Measurements from ENCODE around the gene TPRG1. TPM values are rescaled to one million over a fixed set of nuclear protein-coding genes. Genes with fewer than 3 reads are reported as not detected.

The TPRG1 gene
- total RNA-seq, 1 experiment from 2014 or later: 0.55 TPM

GRCh38 chr3:189309400-189309975 lies 137.7 kb downstream of the TPRG1 start:
- CTCF ChIA-PET: no interaction called here
- H3K4me1 Mint-ChIP-seq: peaks cover 30% of the 10 kb centered on the region
- no peak overlapping the region for H3K27ac Mint-ChIP-seq
- H3K9me3 Mint-ChIP-seq: no peaks in the 10 kb centered on the region
- TF ChIP-seq ZNF232 (CRISPR knock-in tag; IDR thresholded peaks at IDR 0.05) (no peak), ZNF671 (CRISPR knock-in tag; IDR thresholded peaks at IDR 0.05) (no peak), SOX15 (CRISPR knock-in tag; IDR thresholded peaks at IDR 0.05) (no peak), ZNF219 (CRISPR knock-in tag; IDR thresholded peaks at IDR 0.05; ENCODE audit: borderline replicate concordance) (no peak), JUN (CRISPR knock-in tag; IDR thresholded peaks at IDR 0.05) (no peak), ZNF416 (CRISPR knock-in tag; IDR thresholded peaks at IDR 0.05) (no peak), CDX4 (CRISPR knock-in tag; IDR thresholded peaks at IDR 0.05; ENCODE audit: borderline replicate concordance) (no peak), GTF2I (CRISPR knock-in tag; conservative IDR thresholded peaks at IDR 0.05) (no peak), GABPB1 (CRISPR knock-in tag; IDR thresholded peaks at IDR 0.05) (no peak), IRF1 (CRISPR knock-in tag; IDR thresholded peaks at IDR 0.05) (no peak), CBFB (CRISPR knock-in tag; IDR thresholded peaks at IDR 0.05; ENCODE audit: low read depth) (no peak), RORB (CRISPR knock-in tag; IDR thresholded peaks at IDR 0.05) (no peak), ZNF532 (CRISPR knock-in tag; IDR thresholded peaks at IDR 0.05; ENCODE audit: borderline replicate concordance) (no peak), FOXJ3 (CRISPR knock-in tag; IDR thresholded peaks at IDR 0.05; ENCODE audit: borderline replicate concordance) (no peak), IRF2 (CRISPR knock-in tag; IDR thresholded peaks at IDR 0.05; ENCODE audit: borderline replicate concordance, low read depth) (no peak), ZNF138 (CRISPR knock-in tag; conservative IDR thresholded peaks at IDR 0.05) (no peak)
- POLR2A ChIA-PET: no interaction called here
- no peak overlapping the region for H3K4me3 Mint-ChIP-seq
- H3K36me3 Mint-ChIP-seq: no peaks in the 10 kb centered on the region
- no peaks in the 10 kb centered on the region for H3K27me3 Mint-ChIP-seq (ENCODE audit: low read depth)
- DNase-seq (ENCODE audit: low spot score) (no peak), ATAC-seq (no peak)

GRCh38 chr3:189311521-189311920 lies 139.8 kb downstream of the TPRG1 start:
- Mint-ChIP-seq H3K27me3 (ENCODE audit: low read depth) (no peaks in the 10 kb centered on the region), H3K36me3 (no peaks in the 10 kb centered on the region), H3K9me3 (no peaks in the 10 kb centered on the region), H3K4me1 (peaks cover 27% of the 10 kb centered on the region), H3K4me3 (no peak overlapping the region), H3K27ac (peak overlapping the region; percentile 1; the same call in 1 of the 2 replicates)
- ATAC-seq (no peak), DNase-seq (ENCODE audit: low spot score) (no peak)
- ChIA-PET POLR2A (no interaction called here), CTCF (no interaction called here)
- TF ChIP-seq ZNF425 (CRISPR knock-in tag; conservative IDR thresholded peaks at IDR 0.05) (no peak), NFE2L1 (CRISPR knock-in tag; IDR thresholded peaks at IDR 0.05) (no peak), ZNF121 (CRISPR knock-in tag; IDR thresholded peaks at IDR 0.05) (no peak), NFATC4 (CRISPR knock-in tag; IDR thresholded peaks at IDR 0.05) (no peak), USF2 (CRISPR knock-in tag; IDR thresholded peaks at IDR 0.05) (no peak), GTF2I (CRISPR knock-in tag; conservative IDR thresholded peaks at IDR 0.05) (no peak), E2F5 (CRISPR knock-in tag; IDR thresholded peaks at IDR 0.05) (no peak), ZNF532 (CRISPR knock-in tag; IDR thresholded peaks at IDR 0.05; ENCODE audit: borderline replicate concordance) (no peak), SMAD4 (CRISPR knock-in tag; IDR thresholded peaks at IDR 0.05) (no peak)
